GM23248 (cell line): ENCODE data around the gene MBL2. TPM values are rescaled to one million over a fixed set of nuclear protein-coding genes. Genes with fewer than 3 reads are reported as not detected.

Experiments used
- DNase-seq: peaks from one replicate; pipeline ENCODE4 v3.0.0-alpha.2; 2015
- H2AFZ ChIP-seq: fragments of 200-600 bp; sonication (generic); 2 replicates; pipeline ENCODE4 v1.6.1; 2016; ENCODE audit warnings: antibody characterized with exemption
- H3F3A ChIP-seq: fragments of 200-600 bp; sonication (generic); 2 replicates; pipeline ENCODE4 v1.6.1; 2016; ENCODE audit warnings: mild to moderate bottlenecking, antibody characterized with exemption, mixed run types; ENCODE audit not compliant: insufficient read depth
- H3K27ac ChIP-seq: fragments of 200-600 bp; sonication (generic); 2 replicates; pipeline ENCODE4 v1.5.1; 2016; ENCODE audit warnings: mild to moderate bottlenecking
- H3K27me3 ChIP-seq: fragments of 200-600 bp; sonication (generic); replicated peaks from 2 replicates; pipeline ENCODE4 v1.6.1; 2016; ENCODE audit warnings: mild to moderate bottlenecking; ENCODE audit not compliant: insufficient read depth
- H3K36me3 ChIP-seq: fragments of 200-600 bp; sonication (generic); 2 replicates; pipeline ENCODE4 v1.6.1; 2016; ENCODE audit warnings: low read depth, mild to moderate bottlenecking
- H3K4me1 ChIP-seq: fragments of 200-600 bp; sonication (generic); 2 replicates; pipeline ENCODE4 v1.6.1; 2016; ENCODE audit warnings: mild to moderate bottlenecking; ENCODE audit not compliant: insufficient read depth
- H3K4me2 ChIP-seq: fragments of 200-600 bp; sonication (generic); one replicate; pipeline ENCODE4 v1.6.1; 2016; ENCODE audit warnings: mild to moderate bottlenecking; ENCODE audit not compliant: unreplicated experiment
- H3K4me3 ChIP-seq: fragments of 200-600 bp; sonication (generic); 2 replicates; pipeline ENCODE4 v1.5.1; 2016; ENCODE audit warnings: mild to moderate bottlenecking
- H3K79me2 ChIP-seq: fragments of 200-600 bp; sonication (generic); 2 replicates; pipeline ENCODE4 v1.6.1; 2016; ENCODE audit warnings: mild to moderate bottlenecking; ENCODE audit not compliant: insufficient read depth
- H3K9ac ChIP-seq: fragments of 200-600 bp; sonication (generic); 2 replicates; pipeline ENCODE4 v1.6.1; 2016; ENCODE audit warnings: mild to moderate bottlenecking
- H3K9me2 ChIP-seq: fragments of 200-600 bp; sonication (generic); 2 replicates; pipeline ENCODE4 v1.6.1; 2016; ENCODE audit warnings: mixed run types, mild to moderate bottlenecking, moderate library complexity; ENCODE audit not compliant: insufficient read depth
- H3K9me3 ChIP-seq: fragments of 200-600 bp; sonication (generic); one replicate; pipeline ENCODE4 v1.6.1; 2017; ENCODE audit warnings: low read depth
- H4K20me1 ChIP-seq: fragments of 200-600 bp; sonication (generic); 2 replicates; pipeline ENCODE4 v1.6.0; 2016; ENCODE audit not compliant: insufficient read depth
- EZH2 ChIP-seq: fragments of 200-600 bp; sonication (generic); IDR thresholded peaks from 2 replicates; pipeline ENCODE4 v1.6.1; 2018; ENCODE audit warnings: antibody characterized with exemption, mild to moderate bottlenecking; ENCODE audit not compliant: insufficient read depth, poor library complexity, severe bottlenecking
- EZH2phosphoT487 ChIP-seq: fragments of 200-600 bp; sonication (generic); IDR thresholded peaks from 2 replicates; pipeline ENCODE4 v1.6.1; 2018; ENCODE audit warnings: antibody characterized with exemption, moderate library complexity, mild to moderate bottlenecking, low read depth; ENCODE audit not compliant: insufficient read depth
- WGBS, 2 experiments: methylation state at CpG; one replicate each; pipeline ENCODE4 v1.1.6; 2015 to 2017; ENCODE audit warnings: low lambda C conversion rate in 2 of 2, low coverage in 1 of 2; ENCODE audit errors: missing lambda C conversion rate in 2 of 2; 5-methylcytosine and 5-hydroxymethylcytosine counted together
- in situ Hi-C: fragments of 300-500 bp; cut with MboI; formaldehyde crosslinking; loops from 2 replicates; pipeline ENCODE4 v1.15.0; 2020
- polyA plus RNA-seq: library from polyadenylated mRNA; unstranded; fragments of >200 nt; fragmentation: Nextera tagmentation; extraction: Ambion mirVana; gene quantifications from 2 replicates; pipeline ENCODE4 v1.2.1, GENCODE V29; 2016
- total RNA-seq: library from RNA; depleted of rRNA; stranded (reverse); fragments of >200 nt; shearing (Covaris generic); gene quantifications from 2 replicates; pipeline ENCODE4 v1.2.3, GENCODE V29; 2014

Gene MBL2
- total and polyA plus RNA-seq, 2 experiments from 2014 or later = not detected

DNA sequence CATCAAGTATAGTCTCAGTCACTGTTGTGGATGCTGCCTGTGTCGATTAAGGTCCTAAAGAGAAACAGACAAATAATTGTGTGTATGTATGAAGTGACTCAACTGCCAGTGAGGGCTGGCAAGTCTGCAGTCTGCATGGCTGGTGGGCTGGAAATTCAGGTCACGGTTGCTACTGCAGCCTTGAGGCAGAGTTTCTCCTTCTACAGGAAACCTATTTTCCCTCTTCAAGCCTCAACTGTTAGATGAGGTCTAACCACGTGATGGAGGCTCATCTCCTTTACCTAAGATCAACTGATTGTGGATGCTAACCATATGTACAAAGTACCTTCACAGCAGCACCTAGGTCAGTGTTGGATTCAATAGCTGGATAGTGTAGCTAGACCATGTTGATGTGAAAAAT, 29.9 kb downstream of the MBL2 start:
- no peak overlapping the region for H2AFZ ChIP-seq
- no peak for DNase-seq
- H3K4me3 ChIP-seq = no peak overlapping the region
- H3K27me3 ChIP-seq = no peaks in the 10 kb centered on the region
- H3K9me3 ChIP-seq = no peaks in the 10 kb centered on the region
- 12 to 18% methylated on average over 3 of the region's 3 CpGs for WGBS, 2 experiments
- no peaks in the 10 kb centered on the region for H3K79me2 ChIP-seq
- H3K9ac ChIP-seq = no peak overlapping the region
- no peaks in the 10 kb centered on the region for H3K4me1 ChIP-seq
- no peaks in the 10 kb centered on the region for H3K9me2 ChIP-seq
- no peak for TF ChIP-seq EZH2phosphoT487
- no peak for TF ChIP-seq EZH2
- H3K36me3 ChIP-seq = no peaks in the 10 kb centered on the region
- in situ Hi-C loops = no loop called here
- H4K20me1 ChIP-seq = no peaks in the 10 kb centered on the region
- no peak overlapping the region for H3K27ac ChIP-seq
- H3K4me2 ChIP-seq = no peak overlapping the region
- H3F3A ChIP-seq = no peaks in the 10 kb centered on the region

DNA sequence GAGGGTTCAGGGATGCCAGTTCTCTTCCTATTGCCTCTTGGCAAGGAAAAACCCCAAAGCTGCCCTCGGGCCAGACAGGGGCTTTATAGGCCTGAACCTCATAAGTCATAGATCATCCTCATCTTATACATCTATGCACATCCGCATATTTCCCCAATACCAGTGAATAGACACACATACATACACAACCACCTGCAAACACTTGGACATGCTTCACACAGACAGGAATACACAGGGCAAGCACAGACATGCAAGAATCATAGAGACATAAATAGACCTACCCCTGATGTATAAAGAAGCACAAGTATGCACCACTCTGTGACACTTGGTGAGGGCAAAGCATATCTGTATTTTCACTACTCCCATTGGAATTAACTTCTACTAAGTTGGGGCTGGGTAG, 30.7 kb downstream of the MBL2 start:
- no peak overlapping the region for H3K4me2 ChIP-seq
- no peaks in the 10 kb centered on the region for H3K9me2 ChIP-seq
- H3K27me3 ChIP-seq = no peaks in the 10 kb centered on the region
- no peak for DNase-seq
- no peaks in the 10 kb centered on the region for H3F3A ChIP-seq
- H4K20me1 ChIP-seq = no peaks in the 10 kb centered on the region
- TF ChIP-seq EZH2 = no peak
- no peak for TF ChIP-seq EZH2phosphoT487
- no peak overlapping the region for H3K9ac ChIP-seq
- H3K4me3 ChIP-seq = no peak overlapping the region
- WGBS, 2 experiments = 88 to 91% methylated on average over 2 of the region's 2 CpGs
- H3K79me2 ChIP-seq = no peaks in the 10 kb centered on the region
- no peaks in the 10 kb centered on the region for H3K4me1 ChIP-seq
- H3K9me3 ChIP-seq = no peaks in the 10 kb centered on the region
- H3K27ac ChIP-seq = no peak overlapping the region
- H2AFZ ChIP-seq = no peak overlapping the region
- in situ Hi-C loops = no loop called here
- no peaks in the 10 kb centered on the region for H3K36me3 ChIP-seq

DNA sequence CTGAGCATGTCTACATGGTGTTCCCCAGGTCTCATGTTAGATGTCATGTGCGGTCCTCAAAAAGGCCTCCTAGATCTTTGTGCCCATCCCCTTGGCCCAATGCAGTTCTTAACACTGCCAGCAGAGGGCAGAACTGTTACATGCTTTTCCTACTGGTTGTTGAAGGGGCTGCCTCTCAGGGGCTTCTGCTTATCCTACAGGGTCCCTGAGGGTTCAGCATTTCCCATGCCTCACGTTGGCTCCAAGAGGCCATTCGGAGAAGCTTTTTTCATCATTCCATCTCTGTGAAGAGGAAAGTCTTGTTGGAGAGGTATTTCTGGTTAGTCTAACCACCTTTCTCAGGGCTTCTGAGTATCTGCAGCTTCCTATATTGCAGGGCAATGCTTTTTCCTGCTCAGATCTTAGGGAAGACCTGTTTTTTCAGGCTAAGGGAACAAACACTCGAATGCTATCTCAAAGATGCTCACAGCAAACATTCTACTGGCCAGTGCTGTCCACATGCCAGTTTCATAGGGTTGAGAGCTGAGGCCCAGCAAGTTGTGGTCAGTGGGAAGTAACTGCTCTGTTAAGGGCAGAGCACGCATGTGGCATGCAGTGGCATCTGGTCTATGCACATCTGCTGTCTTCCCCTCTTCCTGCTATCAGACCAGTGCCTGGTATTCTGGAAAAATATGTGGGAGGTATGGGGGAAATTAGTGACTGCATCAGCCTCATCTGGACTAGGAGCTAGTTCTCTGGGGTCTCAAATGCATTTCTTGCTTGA, 31.5 kb downstream of the MBL2 start:
- H3K27ac ChIP-seq = no peak overlapping the region
- TF ChIP-seq EZH2 = no peak
- no peak for TF ChIP-seq EZH2phosphoT487
- in situ Hi-C loops = no loop called here
- no peak overlapping the region for H3K4me3 ChIP-seq
- no peaks in the 10 kb centered on the region for H3K4me1 ChIP-seq
- H3K79me2 ChIP-seq = no peaks in the 10 kb centered on the region
- H3K9me2 ChIP-seq = no peaks in the 10 kb centered on the region
- no peaks in the 10 kb centered on the region for H3K9me3 ChIP-seq
- H3K36me3 ChIP-seq = no peaks in the 10 kb centered on the region
- H3F3A ChIP-seq = no peaks in the 10 kb centered on the region
- no peaks in the 10 kb centered on the region for H3K27me3 ChIP-seq
- no peak overlapping the region for H3K9ac ChIP-seq
- no peak overlapping the region for H3K4me2 ChIP-seq
- no peak overlapping the region for H2AFZ ChIP-seq
- no peaks in the 10 kb centered on the region for H4K20me1 ChIP-seq
- DNase-seq = peak; percentile 37
- 26 to 27% methylated on average over 5 of the region's 5 CpGs for WGBS, 2 experiments

DNA sequence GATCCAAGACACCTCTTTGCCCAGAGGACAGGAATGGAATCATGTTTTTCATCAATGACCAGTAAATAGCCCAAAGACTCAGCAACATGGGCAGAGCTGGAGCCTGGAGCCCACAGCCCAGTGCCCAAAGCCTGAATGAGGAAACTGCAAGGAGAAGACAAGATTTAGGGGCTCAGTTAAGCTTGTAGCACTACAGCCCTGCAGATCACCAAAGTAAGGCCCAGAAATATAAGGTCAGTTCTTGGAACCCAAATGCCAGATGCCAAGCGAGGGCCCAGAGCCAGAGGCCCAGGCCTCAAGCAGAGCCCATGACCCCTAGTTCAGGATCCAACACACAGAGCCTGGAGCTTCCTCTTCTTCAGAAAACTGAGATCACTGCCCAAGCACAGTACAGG, 32.4 kb downstream of the MBL2 start:
- Histone ChIP-seq H3K4me2 (no peak overlapping the region), H3K4me3 (no peak overlapping the region), H2AFZ (no peak overlapping the region), H3K9me2 (no peaks in the 10 kb centered on the region), H3K9me3 (no peaks in the 10 kb centered on the region), H3K27me3 (no peaks in the 10 kb centered on the region), H3K9ac (no peak overlapping the region), H3K79me2 (no peaks in the 10 kb centered on the region), H3K4me1 (no peaks in the 10 kb centered on the region), H3K27ac (no peak overlapping the region), H3F3A (no peaks in the 10 kb centered on the region), H3K36me3 (no peaks in the 10 kb centered on the region), H4K20me1 (no peaks in the 10 kb centered on the region)
- 100% methylated on average over 1 of the region's 1 CpG for WGBS, 2 experiments
- TF ChIP-seq EZH2phosphoT487 = no peak
- TF ChIP-seq EZH2 = no peak
- in situ Hi-C loops = no loop called here
- DNase-seq = no peak
